H9 (cell line): ENCODE data around the gene STYK1. TPM values are rescaled to one million over a fixed set of nuclear protein-coding genes. Genes with fewer than 3 reads are reported as not detected.

Source experiments
- DNase-seq: peaks from one replicate; pipeline ENCODE4 v3.0.0-alpha.2; 2017
- H2AFZ ChIP-seq: one replicate; pipeline ENCODE4 v1.6.1; 2013; ENCODE audit warnings: mild to moderate bottlenecking, low read length, control low read depth, moderate library complexity
- H2AK5ac ChIP-seq: 2 replicates; pipeline ENCODE4 v1.6.1; 2013; ENCODE audit warnings: low read length, control low read depth, mixed read lengths; ENCODE audit not compliant: insufficient read length
- H2BK120ac ChIP-seq: one replicate; pipeline ENCODE4 v1.6.1; 2013; ENCODE audit warnings: low read depth, mild to moderate bottlenecking, low read length, control low read depth, inconsistent platforms; ENCODE audit not compliant: poor library complexity, severe bottlenecking
- H2BK12ac ChIP-seq: 2 replicates; pipeline ENCODE4 v1.6.1; 2013; ENCODE audit warnings: low read length, control low read depth, mixed read lengths, low read depth; ENCODE audit not compliant: insufficient read length
- H2BK15ac ChIP-seq: 2 replicates; pipeline ENCODE4 v1.6.1; 2013; ENCODE audit warnings: low read depth, low read length, control low read depth
- H2BK20ac ChIP-seq: one replicate; pipeline ENCODE4 v1.6.1; 2013; ENCODE audit warnings: low read depth, mild to moderate bottlenecking, low read length, control low read depth, inconsistent platforms; ENCODE audit not compliant: poor library complexity, severe bottlenecking
- H2BK5ac ChIP-seq: 2 replicates; pipeline ENCODE4 v1.6.1; 2013; ENCODE audit warnings: low read length, control low read depth, mixed read lengths; ENCODE audit not compliant: insufficient read length
- H3K14ac ChIP-seq: 2 replicates; pipeline ENCODE4 v1.6.1; 2013; ENCODE audit warnings: low read length, control low read depth; ENCODE audit not compliant: insufficient read depth
- H3K18ac ChIP-seq: 2 replicates; pipeline ENCODE4 v1.6.1; 2013; ENCODE audit warnings: low read depth, mild to moderate bottlenecking, mixed read lengths, low read length, control low read depth; ENCODE audit not compliant: insufficient read length
- H3K23ac ChIP-seq: 2 replicates; pipeline ENCODE4 v1.6.1; 2013; ENCODE audit warnings: low read length, control low read depth, mixed read lengths, low read depth; ENCODE audit not compliant: insufficient read length
- H3K23me2 ChIP-seq: 2 replicates; pipeline ENCODE4 v1.6.1; 2013; ENCODE audit warnings: low read depth, mild to moderate bottlenecking, mixed read lengths, low read length, control low read depth; ENCODE audit not compliant: insufficient read length, poor library complexity, severe bottlenecking
- H3K27ac ChIP-seq: 2 replicates; pipeline ENCODE4 v1.5.1; 2013; ENCODE audit warnings: low read length, control low read depth, mixed read lengths, low read depth; ENCODE audit not compliant: insufficient read length
- H3K27me3 ChIP-seq: 2 replicates; pipeline ENCODE4 v1.6.1; 2013; ENCODE audit warnings: low read length, control low read depth, inconsistent platforms; ENCODE audit not compliant: insufficient read depth
- H3K4ac ChIP-seq: 2 replicates; pipeline ENCODE4 v1.6.1; 2013; ENCODE audit warnings: low read depth, mild to moderate bottlenecking, control low read depth, inconsistent platforms, low read length, moderate library complexity
- H3K4me1 ChIP-seq: 2 replicates; pipeline ENCODE4 v1.6.1; 2013; ENCODE audit warnings: low read length, control low read depth, inconsistent platforms; ENCODE audit not compliant: insufficient read depth
- H3K4me2 ChIP-seq: 2 replicates; pipeline ENCODE4 v1.6.1; 2013; ENCODE audit warnings: low read length, control low read depth, mixed read lengths; ENCODE audit not compliant: insufficient read length, insufficient read depth
- H3K56ac ChIP-seq: 2 replicates; pipeline ENCODE4 v1.6.1; 2013; ENCODE audit warnings: low read depth, mild to moderate bottlenecking, mixed read lengths, low read length, control low read depth; ENCODE audit not compliant: insufficient read length
- H3K79me1 ChIP-seq: 2 replicates; pipeline ENCODE4 v1.6.1; 2013; ENCODE audit warnings: low read depth, mild to moderate bottlenecking, moderate library complexity, low read length, control low read depth, inconsistent platforms; ENCODE audit not compliant: insufficient read depth, poor library complexity, severe bottlenecking
- H3K79me2 ChIP-seq: 2 replicates; pipeline ENCODE4 v1.6.1; 2013; ENCODE audit warnings: low read length, control low read depth, inconsistent platforms; ENCODE audit not compliant: insufficient read depth
- H3K9ac ChIP-seq: 2 replicates; pipeline ENCODE4 v1.6.1; 2013; ENCODE audit warnings: low read length, control low read depth, mixed read lengths; ENCODE audit not compliant: insufficient read length; ENCODE audit errors: extremely low read depth
- H3K9me3 ChIP-seq: one replicate; pipeline ENCODE4 v1.6.1; 2013; ENCODE audit warnings: low read depth, low read length, inconsistent platforms; ENCODE audit not compliant: control insufficient read depth
- H3T11ph ChIP-seq: one replicate; pipeline ENCODE4 v1.6.1; 2013; ENCODE audit warnings: mild to moderate bottlenecking, low read length, control low read depth, inconsistent platforms
- H4K20me1 ChIP-seq: one replicate; pipeline ENCODE4 v1.6.1; 2013; ENCODE audit not compliant: control insufficient read depth, insufficient read length, insufficient read depth
- H4K5ac ChIP-seq: 2 replicates; pipeline ENCODE4 v1.6.1; 2013; ENCODE audit warnings: low read depth, mild to moderate bottlenecking, mixed read lengths, low read length, control low read depth; ENCODE audit not compliant: insufficient read length
- H4K8ac ChIP-seq: replicated peaks from 2 replicates; pipeline ENCODE4 v1.6.1; 2013; ENCODE audit warnings: low read length, control low read depth, mixed read lengths, low read depth; ENCODE audit not compliant: insufficient read length
- H4K91ac ChIP-seq: 2 replicates; pipeline ENCODE4 v1.6.1; 2013; ENCODE audit warnings: low read depth, mild to moderate bottlenecking, moderate library complexity, mixed read lengths, low read length, control low read depth; ENCODE audit not compliant: insufficient read length
- H3K27ac Mint-ChIP-seq, 3 experiments: 2 replicates in 2 of 3; 3 replicates in 1 of 3; pipeline ENCODE4 v1.8.0; 2020 to 2021; ENCODE audit warnings: mixed read lengths in 3 of 3, mild to moderate bottlenecking in 1 of 3, moderate library complexity in 1 of 3
- H3K27me3 Mint-ChIP-seq: 2 replicates; pipeline ENCODE4 v1.8.0; 2021; ENCODE audit warnings: low read depth, mild to moderate bottlenecking, moderate library complexity, mixed read lengths
- H3K36me3 Mint-ChIP-seq, 3 experiments: 2 replicates in 2 of 3; 3 replicates in 1 of 3; pipeline ENCODE4 v1.8.0; 2020 to 2021; ENCODE audit warnings: low read depth in 3 of 3, mixed read lengths in 3 of 3; ENCODE audit not compliant: insufficient read depth in 1 of 3
- H3K4me1 Mint-ChIP-seq, 2 experiments: 2 replicates each; pipeline ENCODE4 v1.8.0; 2020; ENCODE audit warnings: mixed read lengths in 2 of 2
- H3K4me3 Mint-ChIP-seq, 2 experiments: 2 replicates in 1 of 2; 3 replicates in 1 of 2; pipeline ENCODE4 v1.8.0; 2020 to 2021; ENCODE audit warnings: mild to moderate bottlenecking in 2 of 2, mixed read lengths in 2 of 2, moderate library complexity in 1 of 2
- H3K9me3 Mint-ChIP-seq, 2 experiments: 2 replicates in 1 of 2; 3 replicates in 1 of 2; pipeline ENCODE4 v1.8.0; 2020; ENCODE audit warnings: mild to moderate bottlenecking in 2 of 2, mixed read lengths in 2 of 2, moderate library complexity in 1 of 2
- WGBS: extraction: QIAGEN DNeasy Blood & Tissue Kit; methylation state at CpG from one replicate; pipeline ENCODE4 v1.1.7; 2013; ENCODE audit warnings: missing lambda C conversion rate, low lambda C conversion rate, mixed read lengths; ENCODE audit not compliant: insufficient read length; ENCODE audit errors: extremely low coverage; 5-methylcytosine and 5-hydroxymethylcytosine counted together
- total RNA-seq: library from RNA; stranded (reverse); gene quantifications from 2 replicates; pipeline ENCODE4 v1.2.1, GENCODE V29; 2021
- TF ChIP-seq, protein P1 (sequence below): fragments of 200-600 bp; sonication (generic); conservative IDR thresholded peaks from 3 replicates; pipeline ENCODE4 v1.8.0; 2021; ENCODE audit warnings: antibody characterized with exemption, mild to moderate bottlenecking

Gene STYK1
- total RNA-seq, 1 experiment from 2014 or later = 0.37 TPM

DNA sequence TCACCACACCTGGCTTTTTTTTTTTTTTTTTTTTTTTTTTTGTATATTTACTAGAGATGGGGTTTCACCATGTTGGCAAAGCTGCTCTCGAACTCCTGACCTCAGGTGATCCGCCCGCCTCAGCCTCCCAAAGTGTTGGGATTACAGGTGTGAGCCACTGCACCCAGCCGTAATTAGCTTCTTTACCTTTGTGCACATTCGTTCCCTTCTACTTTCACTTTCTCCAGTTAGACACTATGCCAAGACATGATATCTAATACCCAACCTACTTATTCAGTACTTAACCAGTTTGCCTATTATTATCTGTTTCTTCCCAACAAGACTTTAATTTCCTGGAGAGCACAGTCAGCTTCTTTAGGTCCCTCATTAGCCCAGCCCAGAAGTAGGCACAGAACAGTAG is 5.3 kb downstream of the STYK1 start:
- no CpG with 5 or more reads among the region's 5 CpGs for WGBS

More for the DNA sequence above, 5.3 kb downstream of the STYK1 start:
- Histone ChIP-seq H3K56ac (no peak overlapping the region), H4K20me1 (no peaks in the 10 kb centered on the region), H3K79me1 (no peaks in the 10 kb centered on the region), H4K8ac (no peak overlapping the region), H3K4ac (no peak overlapping the region), H3K9me3 (no peaks in the 10 kb centered on the region), H4K91ac (no peak overlapping the region), H2AK5ac (no peak overlapping the region), H2BK12ac (no peak overlapping the region), H3K79me2 (no peaks in the 10 kb centered on the region), H2BK20ac (no peak overlapping the region), H3K27me3 (no peaks in the 10 kb centered on the region), H3K27ac (no peak overlapping the region), H3K23me2 (no peaks in the 10 kb centered on the region), H3K18ac (no peak overlapping the region), H3T11ph (no peak overlapping the region), H3K9ac (no peak overlapping the region), H3K4me2 (no peak overlapping the region), H2BK15ac (no peak overlapping the region), H2BK120ac (no peak overlapping the region), H2AFZ (no peak overlapping the region), H2BK5ac (no peak overlapping the region), H4K5ac (no peak overlapping the region), H3K23ac (no peak overlapping the region), H3K14ac (no peak overlapping the region), H3K4me1 (no peaks in the 10 kb centered on the region)
- Mint-ChIP-seq H3K4me3 (no peak overlapping the region), H3K9me3 (peaks cover 0 to 6% of the 10 kb centered on the region in 2 experiments; a peak in 2 of 5 replicates), H3K27me3 (peaks cover 6% of the 10 kb centered on the region), H3K36me3 (no peaks in the 10 kb centered on the region), H3K4me1 (peaks cover 5 to 9% of the 10 kb centered on the region in 2 experiments), H3K27ac (no peak overlapping the region)
- TF ChIP-seq, protein P1, sequence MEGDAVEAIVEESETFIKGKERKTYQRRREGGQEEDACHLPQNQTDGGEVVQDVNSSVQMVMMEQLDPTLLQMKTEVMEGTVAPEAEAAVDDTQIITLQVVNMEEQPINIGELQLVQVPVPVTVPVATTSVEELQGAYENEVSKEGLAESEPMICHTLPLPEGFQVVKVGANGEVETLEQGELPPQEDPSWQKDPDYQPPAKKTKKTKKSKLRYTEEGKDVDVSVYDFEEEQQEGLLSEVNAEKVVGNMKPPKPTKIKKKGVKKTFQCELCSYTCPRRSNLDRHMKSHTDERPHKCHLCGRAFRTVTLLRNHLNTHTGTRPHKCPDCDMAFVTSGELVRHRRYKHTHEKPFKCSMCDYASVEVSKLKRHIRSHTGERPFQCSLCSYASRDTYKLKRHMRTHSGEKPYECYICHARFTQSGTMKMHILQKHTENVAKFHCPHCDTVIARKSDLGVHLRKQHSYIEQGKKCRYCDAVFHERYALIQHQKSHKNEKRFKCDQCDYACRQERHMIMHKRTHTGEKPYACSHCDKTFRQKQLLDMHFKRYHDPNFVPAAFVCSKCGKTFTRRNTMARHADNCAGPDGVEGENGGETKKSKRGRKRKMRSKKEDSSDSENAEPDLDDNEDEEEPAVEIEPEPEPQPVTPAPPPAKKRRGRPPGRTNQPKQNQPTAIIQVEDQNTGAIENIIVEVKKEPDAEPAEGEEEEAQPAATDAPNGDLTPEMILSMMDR = no peak
- no peak for DNase-seq
